WTC11 (cell line): Measurements from ENCODE around the gene JADE3. TPM values are rescaled to one million over a fixed set of nuclear protein-coding genes. Genes with fewer than 3 reads are reported as not detected.

Source experiments
- ATAC-seq: fragments of 200-7000 bp; cut with Tn5 transposase; 2 replicates; pipeline ENCODE4 v1.10.0; 2021; ENCODE audit warnings: mild to moderate bottlenecking, moderate library complexity
- CTCF ChIA-PET: fragments of 300-600 bp; sonication (Branson Sonifier 250); formaldehyde crosslinking; loops from one replicate; lab custom pipeline; 2021; ENCODE audit warnings: antibody characterized with exemption; lab: Charles Lee
- POLR2A ChIA-PET: fragments of 350-600 bp; sonication (Branson Sonifier 250); formaldehyde crosslinking; loops from one replicate; lab custom pipeline; 2021; ENCODE audit warnings: antibody characterized with exemption; lab: Charles Lee
- DNase-seq: peaks from one replicate; pipeline ENCODE4 v3.0.0; 2021; ENCODE audit warnings: low spot score
- H3K27ac Mint-ChIP-seq: 2 replicates; pipeline ENCODE4 v1.8.0; 2021; ENCODE audit warnings: mixed read lengths
- H3K27me3 Mint-ChIP-seq: 2 replicates; pipeline ENCODE4 v1.8.0; 2021; ENCODE audit warnings: low read depth, mild to moderate bottlenecking, moderate library complexity, mixed read lengths
- H3K36me3 Mint-ChIP-seq: 2 replicates; pipeline ENCODE4 v1.8.0; 2021; ENCODE audit warnings: mixed read lengths
- H3K4me1 Mint-ChIP-seq: 2 replicates; pipeline ENCODE4 v1.8.0; 2022; ENCODE audit warnings: mixed read lengths
- H3K4me3 Mint-ChIP-seq: 2 replicates; pipeline ENCODE4 v1.8.0; 2021; ENCODE audit warnings: mild to moderate bottlenecking, moderate library complexity, mixed read lengths
- H3K9me3 Mint-ChIP-seq: 2 replicates; pipeline ENCODE4 v1.8.0; 2021; ENCODE audit warnings: mixed read lengths
- ATF1 ChIP-seq: sonication (generic); formaldehyde crosslinking; IDR thresholded peaks from 2 replicates; pipeline ENCODE4 v1.8.1; 2023; ENCODE audit warnings: mild to moderate bottlenecking, moderate library complexity, missing genetic modification reagents
- ATF6 ChIP-seq: sonication (generic); formaldehyde crosslinking; IDR thresholded peaks from 2 replicates; pipeline ENCODE4 v1.8.1; 2023; ENCODE audit warnings: mild to moderate bottlenecking, missing genetic modification reagents
- ESRRA ChIP-seq: sonication (generic); formaldehyde crosslinking; IDR thresholded peaks from 2 replicates; pipeline ENCODE4 v1.8.1; 2022; ENCODE audit warnings: mild to moderate bottlenecking, missing genetic modification reagents, borderline replicate concordance
- ETV6 ChIP-seq: sonication (generic); formaldehyde crosslinking; IDR thresholded peaks from 2 replicates; pipeline ENCODE4 v1.8.1; 2022; ENCODE audit warnings: mild to moderate bottlenecking, missing genetic modification reagents
- IRF2 ChIP-seq: sonication (generic); formaldehyde crosslinking; IDR thresholded peaks from 2 replicates; pipeline ENCODE4 v1.8.0; 2022; ENCODE audit warnings: low read depth, missing genetic modification reagents, borderline replicate concordance
- KAT7 ChIP-seq: sonication (generic); formaldehyde crosslinking; IDR thresholded peaks from 2 replicates; pipeline ENCODE4 v1.8.1; 2023; ENCODE audit warnings: missing genetic modification reagents, mild to moderate bottlenecking, borderline replicate concordance
- MLX ChIP-seq: sonication (generic); formaldehyde crosslinking; IDR thresholded peaks from 2 replicates; pipeline ENCODE4 v1.8.1; 2023; ENCODE audit warnings: mild to moderate bottlenecking, missing genetic modification reagents, moderate library complexity
- NFE2L1 ChIP-seq: sonication (generic); formaldehyde crosslinking; IDR thresholded peaks from 2 replicates; pipeline ENCODE4 v1.8.1; 2023; ENCODE audit warnings: missing genetic modification reagents
- RELA ChIP-seq: sonication (generic); formaldehyde crosslinking; IDR thresholded peaks from 2 replicates; pipeline ENCODE4 v1.8.1; 2022; ENCODE audit warnings: missing genetic modification reagents, mild to moderate bottlenecking, borderline replicate concordance
- ZBTB43 ChIP-seq: sonication (generic); formaldehyde crosslinking; IDR thresholded peaks from 2 replicates; pipeline ENCODE4 v1.8.1; 2023; ENCODE audit warnings: mild to moderate bottlenecking, missing genetic modification reagents
- ZMAT4 ChIP-seq: fragments of 250-450 bp; sonication (Bioruptor Pico); IDR thresholded peaks from 2 replicates; pipeline ENCODE4 v1.9.0; 2021; ENCODE audit warnings: mild to moderate bottlenecking
- ZNF423 ChIP-seq: fragments of 250-450 bp; sonication (Bioruptor Pico); IDR thresholded peaks from 2 replicates; pipeline ENCODE4 v2.1.2; 2022; ENCODE audit warnings: mild to moderate bottlenecking, moderate library complexity
- total RNA-seq: library from RNA; stranded (reverse); gene quantifications from 3 replicates; pipeline ENCODE4 v1.2.3, GENCODE V29; 2021
- TF ChIP-seq, protein P1 (sequence below): sonication (generic); formaldehyde crosslinking; IDR thresholded peaks from 2 replicates; pipeline ENCODE4 v1.8.1; 2022; ENCODE audit warnings: missing genetic modification reagents, borderline replicate concordance
- TF ChIP-seq, protein P2 (sequence below): sonication (generic); formaldehyde crosslinking; conservative IDR thresholded peaks from 2 replicates; pipeline ENCODE4 v1.8.1; 2023; ENCODE audit warnings: mild to moderate bottlenecking, low read depth, missing genetic modification reagents, moderate library complexity
- TF ChIP-seq, protein P3 (sequence below): sonication (generic); formaldehyde crosslinking; IDR thresholded peaks from 2 replicates; pipeline ENCODE4 v1.8.1; 2023; ENCODE audit warnings: mild to moderate bottlenecking, missing genetic modification reagents, moderate library complexity
- TF ChIP-seq, protein P4 (sequence below): fragments of 250-450 bp; sonication (Bioruptor Pico); IDR thresholded peaks from 2 replicates; pipeline ENCODE4 v1.9.0; 2021; ENCODE audit warnings: moderate library complexity, mild to moderate bottlenecking, inconsistent platforms, borderline replicate concordance
- TF ChIP-seq, protein P5 (sequence below): sonication (generic); formaldehyde crosslinking; IDR thresholded peaks from 2 replicates; pipeline ENCODE4 v1.8.0; 2022; ENCODE audit warnings: missing genetic modification reagents
- TF ChIP-seq, protein P6 (sequence below): sonication (generic); formaldehyde crosslinking; IDR thresholded peaks from 2 replicates; pipeline ENCODE4 v1.8.1; 2022; ENCODE audit warnings: mild to moderate bottlenecking, moderate library complexity, missing genetic modification reagents

Gene JADE3
- total RNA-seq, 1 experiment from 2014 or later, result 19.2 TPM

DNA sequence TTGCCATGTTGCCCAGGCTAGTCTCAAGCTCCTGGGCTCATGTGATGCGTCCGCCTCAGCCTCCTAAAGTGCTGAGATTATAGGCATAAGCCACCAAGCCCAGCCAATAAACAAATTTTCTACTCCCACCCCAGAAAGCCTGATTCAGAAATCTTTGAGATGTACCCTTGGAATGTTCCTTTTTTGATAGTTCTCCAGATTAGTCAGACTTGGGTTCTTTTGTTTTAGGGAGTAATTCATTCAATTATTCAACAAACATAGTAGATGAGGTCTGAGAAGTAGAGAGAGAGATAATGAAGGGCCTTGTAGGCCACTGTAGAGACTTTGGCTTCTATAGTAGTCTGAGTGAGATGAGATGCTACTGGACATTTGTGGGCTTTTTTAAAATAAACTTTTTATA lies 47.6 kb upstream of the JADE3 start (continued):
- TF ChIP-seq, protein P1, sequence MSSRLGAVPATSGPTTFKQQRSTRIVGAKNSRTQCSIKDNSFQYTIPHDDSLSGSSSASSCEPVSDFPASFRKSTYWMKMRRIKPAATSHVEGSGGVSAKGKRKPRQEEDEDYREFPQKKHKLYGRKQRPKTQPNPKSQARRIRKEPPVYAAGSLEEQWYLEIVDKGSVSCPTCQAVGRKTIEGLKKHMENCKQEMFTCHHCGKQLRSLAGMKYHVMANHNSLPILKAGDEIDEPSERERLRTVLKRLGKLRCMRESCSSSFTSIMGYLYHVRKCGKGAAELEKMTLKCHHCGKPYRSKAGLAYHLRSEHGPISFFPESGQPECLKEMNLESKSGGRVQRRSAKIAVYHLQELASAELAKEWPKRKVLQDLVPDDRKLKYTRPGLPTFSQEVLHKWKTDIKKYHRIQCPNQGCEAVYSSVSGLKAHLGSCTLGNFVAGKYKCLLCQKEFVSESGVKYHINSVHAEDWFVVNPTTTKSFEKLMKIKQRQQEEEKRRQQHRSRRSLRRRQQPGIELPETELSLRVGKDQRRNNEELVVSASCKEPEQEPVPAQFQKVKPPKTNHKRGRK (CRISPR knock-in tag), result no peak
- TF ChIP-seq ETV6 (CRISPR knock-in tag) (no peak), RELA (CRISPR knock-in tag) (no peak), ATF1 (no peak), MLX (CRISPR knock-in tag) (no peak), ZBTB43 (CRISPR knock-in tag) (no peak), ESRRA (CRISPR knock-in tag) (no peak), KAT7 (CRISPR knock-in tag) (no peak)
- TF ChIP-seq, protein P2, sequence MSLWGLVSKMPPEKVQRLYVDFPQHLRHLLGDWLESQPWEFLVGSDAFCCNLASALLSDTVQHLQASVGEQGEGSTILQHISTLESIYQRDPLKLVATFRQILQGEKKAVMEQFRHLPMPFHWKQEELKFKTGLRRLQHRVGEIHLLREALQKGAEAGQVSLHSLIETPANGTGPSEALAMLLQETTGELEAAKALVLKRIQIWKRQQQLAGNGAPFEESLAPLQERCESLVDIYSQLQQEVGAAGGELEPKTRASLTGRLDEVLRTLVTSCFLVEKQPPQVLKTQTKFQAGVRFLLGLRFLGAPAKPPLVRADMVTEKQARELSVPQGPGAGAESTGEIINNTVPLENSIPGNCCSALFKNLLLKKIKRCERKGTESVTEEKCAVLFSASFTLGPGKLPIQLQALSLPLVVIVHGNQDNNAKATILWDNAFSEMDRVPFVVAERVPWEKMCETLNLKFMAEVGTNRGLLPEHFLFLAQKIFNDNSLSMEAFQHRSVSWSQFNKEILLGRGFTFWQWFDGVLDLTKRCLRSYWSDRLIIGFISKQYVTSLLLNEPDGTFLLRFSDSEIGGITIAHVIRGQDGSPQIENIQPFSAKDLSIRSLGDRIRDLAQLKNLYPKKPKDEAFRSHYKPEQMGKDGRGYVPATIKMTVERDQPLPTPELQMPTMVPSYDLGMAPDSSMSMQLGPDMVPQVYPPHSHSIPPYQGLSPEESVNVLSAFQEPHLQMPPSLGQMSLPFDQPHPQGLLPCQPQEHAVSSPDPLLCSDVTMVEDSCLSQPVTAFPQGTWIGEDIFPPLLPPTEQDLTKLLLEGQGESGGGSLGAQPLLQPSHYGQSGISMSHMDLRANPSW (CRISPR knock-in tag), result no peak
- TF ChIP-seq, protein P3, sequence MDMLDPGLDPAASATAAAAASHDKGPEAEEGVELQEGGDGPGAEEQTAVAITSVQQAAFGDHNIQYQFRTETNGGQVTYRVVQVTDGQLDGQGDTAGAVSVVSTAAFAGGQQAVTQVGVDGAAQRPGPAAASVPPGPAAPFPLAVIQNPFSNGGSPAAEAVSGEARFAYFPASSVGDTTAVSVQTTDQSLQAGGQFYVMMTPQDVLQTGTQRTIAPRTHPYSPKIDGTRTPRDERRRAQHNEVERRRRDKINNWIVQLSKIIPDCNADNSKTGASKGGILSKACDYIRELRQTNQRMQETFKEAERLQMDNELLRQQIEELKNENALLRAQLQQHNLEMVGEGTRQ (CRISPR knock-in tag), result no peak

- H3K9me3 Mint-ChIP-seq, result no peaks in the 10 kb centered on the region
- POLR2A ChIA-PET, result no interaction called here
- H3K4me3 Mint-ChIP-seq, result no peak overlapping the region
- H3K4me1 Mint-ChIP-seq, result no peaks in the 10 kb centered on the region
- no peaks in the 10 kb centered on the region for H3K27me3 Mint-ChIP-seq
- no peak for ATAC-seq
- DNase-seq, result no peak
- H3K27ac Mint-ChIP-seq, result no peak overlapping the region
- CTCF ChIA-PET, result no interaction called here
- H3K36me3 Mint-ChIP-seq, result peaks cover 8% of the 10 kb centered on the region; the same call in 1 of the 2 replicates
- TF ChIP-seq ZMAT4 (no peak), ATF6 (no peak)
These were observed 46.9 kb upstream of the JADE3 start for GRCh38 chrX:46865281-46865680.

GRCh38 chrX:46866726-46867125 lies 45.5 kb upstream of the JADE3 start:
- ATAC-seq (no peak), DNase-seq (no peak)
- no peaks in the 10 kb centered on the region for H3K27me3 Mint-ChIP-seq
- no peak overlapping the region for H3K4me3 Mint-ChIP-seq
- ChIA-PET CTCF (no interaction called here), POLR2A (no interaction called here)
- no peak overlapping the region for H3K27ac Mint-ChIP-seq
- peaks cover 6% of the 10 kb centered on the region; the same call in 1 of the 2 replicates for H3K36me3 Mint-ChIP-seq
- H3K4me1 Mint-ChIP-seq, result no peaks in the 10 kb centered on the region
- no peaks in the 10 kb centered on the region for H3K9me3 Mint-ChIP-seq
- TF ChIP-seq IRF2 (CRISPR knock-in tag) (no peak), ZNF423 (no peak), NFE2L1 (no peak), ESRRA (CRISPR knock-in tag) (no peak)
- TF ChIP-seq, protein P4, sequence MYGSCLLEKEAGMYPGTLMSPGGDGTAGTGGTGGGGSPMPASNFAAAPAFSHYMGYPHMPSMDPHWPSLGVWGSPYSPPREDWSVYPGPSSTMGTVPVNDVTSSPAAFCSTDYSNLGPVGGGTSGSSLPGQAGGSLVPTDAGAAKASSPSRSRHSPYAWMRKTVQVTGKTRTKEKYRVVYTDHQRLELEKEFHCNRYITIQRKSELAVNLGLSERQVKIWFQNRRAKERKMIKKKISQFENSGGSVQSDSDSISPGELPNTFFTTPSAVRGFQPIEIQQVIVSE, result no peak
- TF ChIP-seq, protein P5, sequence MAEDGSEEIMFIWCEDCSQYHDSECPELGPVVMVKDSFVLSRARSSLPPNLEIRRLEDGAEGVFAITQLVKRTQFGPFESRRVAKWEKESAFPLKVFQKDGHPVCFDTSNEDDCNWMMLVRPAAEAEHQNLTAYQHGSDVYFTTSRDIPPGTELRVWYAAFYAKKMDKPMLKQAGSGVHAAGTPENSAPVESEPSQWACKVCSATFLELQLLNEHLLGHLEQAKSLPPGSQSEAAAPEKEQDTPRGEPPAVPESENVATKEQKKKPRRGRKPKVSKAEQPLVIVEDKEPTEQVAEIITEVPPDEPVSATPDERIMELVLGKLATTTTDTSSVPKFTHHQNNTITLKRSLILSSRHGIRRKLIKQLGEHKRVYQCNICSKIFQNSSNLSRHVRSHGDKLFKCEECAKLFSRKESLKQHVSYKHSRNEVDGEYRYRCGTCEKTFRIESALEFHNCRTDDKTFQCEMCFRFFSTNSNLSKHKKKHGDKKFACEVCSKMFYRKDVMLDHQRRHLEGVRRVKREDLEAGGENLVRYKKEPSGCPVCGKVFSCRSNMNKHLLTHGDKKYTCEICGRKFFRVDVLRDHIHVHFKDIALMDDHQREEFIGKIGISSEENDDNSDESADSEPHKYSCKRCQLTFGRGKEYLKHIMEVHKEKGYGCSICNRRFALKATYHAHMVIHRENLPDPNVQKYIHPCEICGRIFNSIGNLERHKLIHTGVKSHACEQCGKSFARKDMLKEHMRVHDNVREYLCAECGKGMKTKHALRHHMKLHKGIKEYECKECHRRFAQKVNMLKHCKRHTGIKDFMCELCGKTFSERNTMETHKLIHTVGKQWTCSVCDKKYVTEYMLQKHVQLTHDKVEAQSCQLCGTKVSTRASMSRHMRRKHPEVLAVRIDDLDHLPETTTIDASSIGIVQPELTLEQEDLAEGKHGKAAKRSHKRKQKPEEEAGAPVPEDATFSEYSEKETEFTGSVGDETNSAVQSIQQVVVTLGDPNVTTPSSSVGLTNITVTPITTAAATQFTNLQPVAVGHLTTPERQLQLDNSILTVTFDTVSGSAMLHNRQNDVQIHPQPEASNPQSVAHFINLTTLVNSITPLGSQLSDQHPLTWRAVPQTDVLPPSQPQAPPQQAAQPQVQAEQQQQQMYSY (CRISPR knock-in tag), result no peak
- TF ChIP-seq, protein P6, sequence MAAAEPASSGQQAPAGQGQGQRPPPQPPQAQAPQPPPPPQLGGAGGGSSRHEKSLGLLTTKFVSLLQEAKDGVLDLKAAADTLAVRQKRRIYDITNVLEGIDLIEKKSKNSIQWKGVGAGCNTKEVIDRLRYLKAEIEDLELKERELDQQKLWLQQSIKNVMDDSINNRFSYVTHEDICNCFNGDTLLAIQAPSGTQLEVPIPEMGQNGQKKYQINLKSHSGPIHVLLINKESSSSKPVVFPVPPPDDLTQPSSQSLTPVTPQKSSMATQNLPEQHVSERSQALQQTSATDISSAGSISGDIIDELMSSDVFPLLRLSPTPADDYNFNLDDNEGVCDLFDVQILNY (CRISPR knock-in tag), result no peak
